HepG2 (cell line): ENCODE results near the gene DNMT3A. TPM values are rescaled to one million over a fixed set of nuclear protein-coding genes. Genes with fewer than 3 reads are reported as not detected.
A peak's percentile ranks its signal among the peaks of the same experiment; 100 is the strongest.

Experiments
- CENPX ChIP-seq: sonication (generic); formaldehyde crosslinking; IDR thresholded peaks from 2 replicates; pipeline ENCODE4 v1.9.0; 2021; ENCODE audit warnings: mild to moderate bottlenecking, missing genetic modification reagents, moderate library complexity
- ELF3 ChIP-seq: IDR thresholded peaks from 2 replicates; pipeline ENCODE4 v1.6.1; 2016; ENCODE audit warnings: missing genetic modification reagents, missing compliant biosample characterization
- EZH2 ChIP-seq: conservative IDR thresholded peaks from 2 replicates; pipeline ENCODE4 v1.6.1; 2012; ENCODE audit warnings: mild to moderate bottlenecking, low read depth, low read length, moderate library complexity
- HMG20B ChIP-seq: conservative IDR thresholded peaks from 2 replicates; pipeline ENCODE4 v1.6.1; 2016; ENCODE audit warnings: missing genetic modification reagents, missing compliant biosample characterization
- HNRNPL ChIP-seq: fragments of 200-400 bp; formaldehyde crosslinking; IDR thresholded peaks from 2 replicates; pipeline ENCODE4 v1.6.1; 2017; ENCODE audit warnings: mild to moderate bottlenecking, low read depth, low read length
- KMT2B ChIP-seq: IDR thresholded peaks from 2 replicates; pipeline ENCODE4 v1.6.1; 2016; ENCODE audit warnings: missing genetic modification reagents, missing compliant biosample characterization
- ZNF33A ChIP-seq: sonication (generic); formaldehyde crosslinking; IDR thresholded peaks from 2 replicates; pipeline ENCODE4 v1.5.1; 2020; ENCODE audit warnings: missing genetic modification reagents, mild to moderate bottlenecking, moderate library complexity, borderline replicate concordance
- ZNF432 ChIP-seq: sonication (generic); formaldehyde crosslinking; IDR thresholded peaks from 2 replicates; pipeline ENCODE4 v1.5.0; 2020; ENCODE audit warnings: missing genetic modification reagents, mild to moderate bottlenecking, borderline replicate concordance
- ZNF644 ChIP-seq: IDR thresholded peaks from 2 replicates; pipeline ENCODE4 v1.6.1; 2016; ENCODE audit warnings: low read depth
- polyA plus RNA-seq, 8 experiments: library from polyadenylated mRNA; depleted of rRNA in 3 of 8; stranded (reverse) in 7 of 8; unstranded in 1 of 8; fragments of >200 nt; fragmentation: Illumina TruSeq in 4 of 8; extraction: Trizol in 4 of 8; gene quantifications; 2 replicates each; pipeline versions ENCODE4 v1.2.1 to v1.2.3, GENCODE V29; 2011 to 2016; ENCODE audit warnings: low read depth in 4 of 8, missing spikeins in 1 of 8, mixed read lengths in 1 of 8; ENCODE audit not compliant: insufficient read depth in 1 of 8
- total RNA-seq, 5 experiments: library from RNA; depleted of rRNA; stranded (reverse); fragments of >200 nt; fragmentation: Illumina TruSeq; extraction: Trizol; gene quantifications; 2 replicates each; pipeline ENCODE4 v1.2.3, GENCODE V29; 2016; ENCODE audit warnings: low read depth in 1 of 5
- TF ChIP-seq, protein P1 (sequence below): sonication (generic); formaldehyde crosslinking; conservative IDR thresholded peaks from 2 replicates; pipeline ENCODE4 v1.4.0; 2020; ENCODE audit warnings: missing genetic modification reagents
- TF ChIP-seq, protein P2 (sequence below): sonication (generic); formaldehyde crosslinking; IDR thresholded peaks from 2 replicates; pipeline ENCODE4 v1.4.0; 2020; ENCODE audit warnings: missing genetic modification reagents, borderline replicate concordance

The DNMT3A gene
- total and polyA plus RNA-seq, 2 of the 13 experiments (the other 11 are each of a cell fraction or from before 2014, with no cell fraction given) = 14.7 to 29.1 TPM

DNA sequence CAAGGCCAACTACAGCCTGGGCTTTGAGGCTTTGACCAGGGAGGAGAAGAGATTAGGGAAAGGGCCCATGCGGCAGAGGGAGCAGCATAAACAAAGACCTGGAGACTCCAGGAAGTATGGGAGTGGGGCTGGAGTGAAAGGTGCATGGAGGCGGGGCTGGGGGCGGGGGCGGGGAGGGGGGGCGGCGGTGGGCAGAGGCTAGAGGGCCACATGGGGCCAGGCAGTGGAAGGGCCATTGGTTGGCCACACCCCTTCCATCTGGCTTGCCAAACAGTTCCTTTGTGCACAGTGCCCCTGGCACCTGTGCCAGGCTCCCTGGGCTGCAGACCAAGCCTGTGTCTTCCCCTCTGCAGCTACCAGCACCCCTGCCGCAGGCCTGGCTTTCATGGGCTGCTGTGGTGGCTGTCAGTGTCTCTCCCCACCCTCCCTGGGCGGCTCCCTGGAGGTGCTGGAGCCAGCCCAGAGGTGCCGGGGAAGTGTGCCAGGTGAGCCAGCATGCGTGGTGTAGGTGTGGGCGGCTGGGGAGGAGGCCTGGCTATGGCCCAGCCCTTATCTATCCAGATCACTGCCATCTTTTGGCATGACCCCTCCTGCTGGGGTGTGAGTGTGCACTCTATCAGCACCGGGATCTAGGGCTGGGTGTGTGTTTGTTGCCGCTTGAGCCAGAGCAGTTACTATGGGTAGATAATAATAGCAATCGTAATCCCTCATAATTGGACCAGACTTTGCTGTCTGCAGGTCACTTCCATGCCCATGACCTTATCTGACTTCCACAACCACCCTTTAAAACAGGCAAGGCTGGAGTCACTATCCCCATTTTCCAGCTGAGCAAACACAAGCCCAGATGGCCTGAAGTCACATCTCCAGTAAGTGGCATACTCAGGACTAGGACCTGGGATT lies 30.5 kb downstream of the DNMT3A start (continued):
- TF ChIP-seq CENPX (CRISPR knock-in tag) (no peak), ZNF33A (CRISPR knock-in tag) (no peak), HMG20B (CRISPR knock-in tag) (no peak), HNRNPL (peak; percentile 83), ELF3 (CRISPR knock-in tag) (0 out of 2 replicates have a peak, but pooled peaks have one; percentile 15), ZNF432 (no peak), EZH2 (no peak), KMT2B (no peak), ZNF644 (CRISPR knock-in tag) (no peak)
- TF ChIP-seq, protein P1, sequence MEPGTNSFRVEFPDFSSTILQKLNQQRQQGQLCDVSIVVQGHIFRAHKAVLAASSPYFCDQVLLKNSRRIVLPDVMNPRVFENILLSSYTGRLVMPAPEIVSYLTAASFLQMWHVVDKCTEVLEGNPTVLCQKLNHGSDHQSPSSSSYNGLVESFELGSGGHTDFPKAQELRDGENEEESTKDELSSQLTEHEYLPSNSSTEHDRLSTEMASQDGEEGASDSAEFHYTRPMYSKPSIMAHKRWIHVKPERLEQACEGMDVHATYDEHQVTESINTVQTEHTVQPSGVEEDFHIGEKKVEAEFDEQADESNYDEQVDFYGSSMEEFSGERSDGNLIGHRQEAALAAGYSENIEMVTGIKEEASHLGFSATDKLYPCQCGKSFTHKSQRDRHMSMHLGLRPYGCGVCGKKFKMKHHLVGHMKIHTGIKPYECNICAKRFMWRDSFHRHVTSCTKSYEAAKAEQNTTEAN = no peak
- TF ChIP-seq, protein P2, sequence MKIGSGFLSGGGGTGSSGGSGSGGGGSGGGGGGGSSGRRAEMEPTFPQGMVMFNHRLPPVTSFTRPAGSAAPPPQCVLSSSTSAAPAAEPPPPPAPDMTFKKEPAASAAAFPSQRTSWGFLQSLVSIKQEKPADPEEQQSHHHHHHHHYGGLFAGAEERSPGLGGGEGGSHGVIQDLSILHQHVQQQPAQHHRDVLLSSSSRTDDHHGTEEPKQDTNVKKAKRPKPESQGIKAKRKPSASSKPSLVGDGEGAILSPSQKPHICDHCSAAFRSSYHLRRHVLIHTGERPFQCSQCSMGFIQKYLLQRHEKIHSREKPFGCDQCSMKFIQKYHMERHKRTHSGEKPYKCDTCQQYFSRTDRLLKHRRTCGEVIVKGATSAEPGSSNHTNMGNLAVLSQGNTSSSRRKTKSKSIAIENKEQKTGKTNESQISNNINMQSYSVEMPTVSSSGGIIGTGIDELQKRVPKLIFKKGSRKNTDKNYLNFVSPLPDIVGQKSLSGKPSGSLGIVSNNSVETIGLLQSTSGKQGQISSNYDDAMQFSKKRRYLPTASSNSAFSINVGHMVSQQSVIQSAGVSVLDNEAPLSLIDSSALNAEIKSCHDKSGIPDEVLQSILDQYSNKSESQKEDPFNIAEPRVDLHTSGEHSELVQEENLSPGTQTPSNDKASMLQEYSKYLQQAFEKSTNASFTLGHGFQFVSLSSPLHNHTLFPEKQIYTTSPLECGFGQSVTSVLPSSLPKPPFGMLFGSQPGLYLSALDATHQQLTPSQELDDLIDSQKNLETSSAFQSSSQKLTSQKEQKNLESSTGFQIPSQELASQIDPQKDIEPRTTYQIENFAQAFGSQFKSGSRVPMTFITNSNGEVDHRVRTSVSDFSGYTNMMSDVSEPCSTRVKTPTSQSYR (CRISPR knock-in tag) = 0 out of 2 replicates have a peak, but pooled peaks have one; percentile 35
